OCI-LY1 (cell line): ENCODE measurements around the gene RPL37A.
A peak's percentile ranks its signal among the peaks of the same experiment; 100 is the strongest.

Experiments used
- H2AFZ ChIP-seq: fragments of 200-600 bp; sonication (generic), shearing (Covaris generic); 2 replicates; pipeline ENCODE4 v1.6.0; 2014; ENCODE audit warnings: antibody characterized with exemption, mild to moderate bottlenecking, low read length
- H3F3A ChIP-seq: fragments of 200-600 bp; sonication (generic), shearing (Covaris generic); 2 replicates; pipeline ENCODE4 v1.6.0; 2014; ENCODE audit warnings: mild to moderate bottlenecking, antibody characterized with exemption, low read length, moderate library complexity; ENCODE audit not compliant: insufficient read depth
- H3K27ac ChIP-seq: fragments of 200-600 bp; sonication (generic); 2 replicates; pipeline ENCODE4 v1.5.1; 2014; ENCODE audit warnings: low read length, mixed run types, mild to moderate bottlenecking, low read depth; ENCODE audit not compliant: poor library complexity, severe bottlenecking
- H3K27me3 ChIP-seq: fragments of 200-600 bp; sonication (generic); 2 replicates; pipeline ENCODE4 v1.6.0; 2014; ENCODE audit warnings: antibody characterized with exemption, mild to moderate bottlenecking, low read length, moderate library complexity; ENCODE audit not compliant: insufficient read depth
- H3K36me3 ChIP-seq: fragments of 200-600 bp; sonication (generic); 2 replicates; pipeline ENCODE4 v1.6.1; 2014; ENCODE audit warnings: mild to moderate bottlenecking, antibody characterized with exemption, low read length, moderate library complexity, mixed read lengths; ENCODE audit not compliant: insufficient read depth
- H3K4me1 ChIP-seq: fragments of 200-600 bp; sonication (generic); 2 replicates; pipeline ENCODE4 v1.5.1; 2014; ENCODE audit warnings: mild to moderate bottlenecking, low read length, moderate library complexity; ENCODE audit not compliant: insufficient read depth, severe bottlenecking
- H3K4me2 ChIP-seq: fragments of 200-600 bp; sonication (generic), shearing (Covaris generic); 2 replicates; pipeline ENCODE4 v1.6.1; 2014; ENCODE audit warnings: low read length
- H3K4me3 ChIP-seq: fragments of 200-600 bp; sonication (generic); 2 replicates; pipeline ENCODE4 v1.5.1; 2014; ENCODE audit warnings: low read length, low read depth, mild to moderate bottlenecking, mixed read lengths; ENCODE audit not compliant: poor library complexity, severe bottlenecking
- H3K79me2 ChIP-seq: fragments of 200-600 bp; shearing (Covaris generic); 2 replicates; pipeline ENCODE4 v1.6.1; 2016; ENCODE audit warnings: mixed run types, low read length, mixed read lengths; ENCODE audit not compliant: insufficient read depth
- H3K9ac ChIP-seq: fragments of 200-600 bp; sonication (generic), shearing (Covaris generic); 2 replicates; pipeline ENCODE4 v1.6.1; 2014; ENCODE audit warnings: mild to moderate bottlenecking, low read length, mixed read lengths
- H3K9me2 ChIP-seq: fragments of 200-600 bp; sonication (generic), shearing (Covaris generic); 2 replicates; pipeline ENCODE4 v1.6.1; 2014; ENCODE audit warnings: low read depth, mild to moderate bottlenecking, low read length, mixed read lengths
- H3K9me3 ChIP-seq: fragments of 200-600 bp; shearing (Covaris generic); 2 replicates; pipeline ENCODE4 v1.6.1; 2014; ENCODE audit warnings: low read length, mixed read lengths
- H4K20me1 ChIP-seq: fragments of 200-600 bp; sonication (generic), shearing (Covaris generic); 2 replicates; pipeline ENCODE4 v1.6.0; 2016; ENCODE audit warnings: mild to moderate bottlenecking, low read length; ENCODE audit not compliant: insufficient read depth
- CTCF ChIP-seq: fragments of 200-600 bp; sonication (generic), shearing (Covaris generic); IDR thresholded peaks from 2 replicates; pipeline ENCODE4 v1.5.1; 2017; ENCODE audit warnings: mild to moderate bottlenecking, antibody characterized with exemption, low read length, moderate library complexity, mixed read lengths
- EZH2 ChIP-seq: fragments of 200-600 bp; sonication (generic), shearing (Covaris generic); IDR thresholded peaks from 2 replicates; pipeline ENCODE4 v1.8.0; 2017; ENCODE audit warnings: borderline replicate concordance, mixed run types, mild to moderate bottlenecking, antibody characterized with exemption, low read length, moderate library complexity, mixed read lengths

Gene RPL37A

DNA sequence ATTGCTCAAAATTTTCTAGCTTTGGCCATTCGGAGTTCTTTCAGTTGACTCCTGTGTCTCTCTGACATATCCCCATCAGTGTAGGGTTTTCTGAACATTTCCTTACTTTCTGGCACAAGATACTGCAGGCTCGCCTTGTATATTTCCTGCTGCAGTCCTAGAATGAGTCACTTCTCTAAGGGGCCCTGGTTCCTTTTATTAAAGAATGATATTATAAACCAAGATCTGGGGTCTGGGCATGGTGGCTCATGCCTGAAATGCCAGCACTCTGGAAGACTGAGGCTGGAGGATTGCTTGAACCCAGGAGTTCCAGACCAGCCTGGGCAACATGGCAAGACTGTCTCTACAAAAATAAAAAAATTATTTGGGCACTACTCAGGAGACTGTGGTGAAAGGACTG lies 3.0 kb upstream of the RPL37A start:
- no peaks in the 10 kb centered on the region for H3F3A ChIP-seq
- TF ChIP-seq CTCF (no peak), EZH2 (no peak)
- no peak overlapping the region for H3K9ac ChIP-seq
- H3K79me2 ChIP-seq, result peaks cover 19% of the 10 kb centered on the region
- no peak overlapping the region for H3K27ac ChIP-seq
- no peaks in the 10 kb centered on the region for H3K9me2 ChIP-seq
- no peak overlapping the region for H3K4me2 ChIP-seq
- H3K36me3 ChIP-seq, result peaks cover 18% of the 10 kb centered on the region
- no peak overlapping the region for H2AFZ ChIP-seq
- no peaks in the 10 kb centered on the region; the same call in 1 of the 2 replicates for H4K20me1 ChIP-seq
- no peaks in the 10 kb centered on the region for H3K27me3 ChIP-seq
- H3K4me1 ChIP-seq, result peaks cover 35% of the 10 kb centered on the region
- no peak overlapping the region for H3K4me3 ChIP-seq
- no peaks in the 10 kb centered on the region for H3K9me3 ChIP-seq

DNA sequence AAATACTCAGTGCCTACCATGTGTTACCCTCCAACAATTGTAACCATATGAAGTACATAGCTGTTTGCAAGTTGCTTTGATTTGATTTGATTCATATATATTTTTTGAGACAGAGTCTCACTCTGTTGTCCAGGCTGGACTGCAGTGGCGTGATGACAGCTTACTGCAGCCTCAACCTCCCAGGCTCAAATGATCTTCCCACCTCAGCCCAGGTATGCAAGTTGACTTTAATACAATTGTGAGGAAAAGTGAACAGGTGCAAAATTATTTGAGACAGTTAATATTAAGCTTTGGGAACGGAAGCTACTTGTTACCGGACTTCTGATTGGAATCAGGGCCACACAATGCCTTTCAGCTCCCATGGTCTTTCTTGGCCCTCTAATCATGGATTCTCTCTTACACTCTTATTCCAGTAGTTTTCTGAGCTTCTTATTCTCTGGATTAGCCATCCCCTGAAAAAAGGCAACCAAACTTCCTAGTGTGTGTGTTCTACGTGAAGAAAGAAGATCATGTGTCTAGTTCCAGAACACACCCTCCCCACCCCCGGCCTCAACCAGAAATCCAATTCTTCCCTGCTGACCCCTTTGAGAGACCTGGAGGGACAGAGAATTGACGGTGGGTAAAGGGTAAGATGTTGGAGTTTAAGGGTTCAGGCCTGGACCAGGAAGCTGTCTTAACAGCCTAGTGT lies 1.1 kb upstream of the RPL37A start:
- H2AFZ ChIP-seq, result peak overlapping the region; percentile 76
- no peaks in the 10 kb centered on the region for H3K9me2 ChIP-seq
- H4K20me1 ChIP-seq, result no peaks in the 10 kb centered on the region; the same call in 1 of the 2 replicates
- peaks cover 37% of the 10 kb centered on the region for H3K36me3 ChIP-seq
- peak overlapping the region; percentile 84 for H3K4me2 ChIP-seq
- H3K9me3 ChIP-seq, result no peaks in the 10 kb centered on the region
- H3F3A ChIP-seq, result no peaks in the 10 kb centered on the region
- peaks cover 33% of the 10 kb centered on the region for H3K4me1 ChIP-seq
- H3K27ac ChIP-seq, result no peak overlapping the region
- no peaks in the 10 kb centered on the region for H3K27me3 ChIP-seq
- no peak for TF ChIP-seq EZH2
- peak overlapping the region; percentile 93 for H3K4me3 ChIP-seq
- H3K79me2 ChIP-seq, result peaks cover 19% of the 10 kb centered on the region
- H3K9ac ChIP-seq, result peak overlapping the region; percentile 92

DNA sequence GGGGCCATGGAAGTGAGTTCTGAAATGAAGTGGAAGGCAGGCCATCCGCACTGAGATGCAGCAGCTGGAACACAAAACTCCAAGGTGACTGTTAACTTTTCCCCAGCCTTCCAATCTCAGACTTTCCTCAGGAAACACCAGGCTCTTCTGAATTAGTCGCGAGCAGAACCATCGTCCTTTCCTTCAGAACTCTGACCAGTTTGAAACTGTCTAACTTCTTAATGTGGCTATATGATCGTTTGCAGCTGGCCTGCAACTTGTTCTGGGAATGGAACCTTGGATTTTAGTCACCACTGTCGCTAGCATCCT lies 620 bp upstream of the RPL37A start:
- Histone ChIP-seq H3K27ac (no peak overlapping the region), H3K4me1 (peaks cover 33% of the 10 kb centered on the region), H3K9ac (peak overlapping the region; percentile 92), H3K79me2 (peaks cover 19% of the 10 kb centered on the region), H3F3A (no peaks in the 10 kb centered on the region), H3K4me3 (peak overlapping the region; percentile 93), H4K20me1 (no peaks in the 10 kb centered on the region; the same call in 1 of the 2 replicates), H3K4me2 (peak overlapping the region; percentile 84), H3K27me3 (no peaks in the 10 kb centered on the region), H3K9me3 (no peaks in the 10 kb centered on the region), H3K36me3 (peaks cover 42% of the 10 kb centered on the region), H2AFZ (peak overlapping the region; percentile 76), H3K9me2 (no peaks in the 10 kb centered on the region)
- TF ChIP-seq EZH2 (no peak), CTCF (no peak)
